H1 (cell line): ENCODE data around the gene SLC7A6OS. TPM values are rescaled to one million over a fixed set of nuclear protein-coding genes. Genes with fewer than 3 reads are reported as not detected.
"Not testable (repeated sequence)": the region's sequence is repeated elsewhere in the genome, so short reads cannot be mapped to it uniquely, and the experiment has no call there.

Source experiments
- CTCF ChIA-PET: fragments of 300-600 bp; sonication (Branson Sonifier 250); formaldehyde crosslinking; loops from one replicate; lab custom pipeline; 2021; ENCODE audit not compliant: partially characterized antibody; lab: Charles Lee
- POLR2A ChIA-PET: fragments of 300-600 bp; sonication (Branson Sonifier 250); formaldehyde crosslinking; loops from one replicate; lab custom pipeline; 2021; ENCODE audit warnings: inconsistent platforms; ENCODE audit not compliant: partially characterized antibody; lab: Charles Lee
- DNase-seq, 2 experiments: peaks; one replicate each; pipeline versions ENCODE4 v3.0.0 to v3.0.0-alpha.2; 2010 to 2022; ENCODE audit warnings: low spot score in 2 of 2, low read depth in 1 of 2, mixed read lengths in 1 of 2
- FAIRE-seq: peaks from 2 replicates; lab custom pipeline; 2011; peaks lifted over from hg19 to GRCh38; lab: Jason Lieb, UNC
- H2AFZ ChIP-seq: 2 replicates; pipeline ENCODE4 v1.8.1; 2012; ENCODE audit warnings: low read length, inconsistent platforms
- H2AK5ac ChIP-seq: 2 replicates; pipeline ENCODE4 v1.6.1; 2013; ENCODE audit warnings: low read depth, low read length
- H2BK120ac ChIP-seq: replicated peaks from 2 replicates; pipeline ENCODE3; 2013; ENCODE audit warnings: low read depth, low read length, inconsistent platforms
- H2BK12ac ChIP-seq: 2 replicates; pipeline ENCODE4 v1.6.1; 2013; ENCODE audit warnings: low read depth, low read length
- H2BK15ac ChIP-seq: 2 replicates; pipeline ENCODE4 v1.6.1; 2013; ENCODE audit warnings: low read length
- H2BK20ac ChIP-seq: 2 replicates; pipeline ENCODE4 v1.6.1; 2013; ENCODE audit warnings: low read length
- H2BK5ac ChIP-seq: 2 replicates; pipeline ENCODE4 v1.6.1; 2013; ENCODE audit warnings: low read depth, low read length
- H3K14ac ChIP-seq: 2 replicates; pipeline ENCODE4 v1.6.1; 2013; ENCODE audit warnings: inconsistent platforms; ENCODE audit not compliant: insufficient read length
- H3K18ac ChIP-seq: 2 replicates; pipeline ENCODE4 v1.6.1; 2013; ENCODE audit warnings: low read length; ENCODE audit errors: extremely low read depth
- H3K23ac ChIP-seq: 2 replicates; pipeline ENCODE4 v1.6.1; 2013; ENCODE audit warnings: inconsistent platforms; ENCODE audit not compliant: insufficient read length
- H3K23me2 ChIP-seq: 2 replicates; pipeline ENCODE4 v1.6.1; 2013; ENCODE audit warnings: low read depth, low read length
- H3K27ac ChIP-seq: 2 replicates; pipeline ENCODE4 v1.6.1; 2011; ENCODE audit warnings: low read depth, low read length, inconsistent platforms
- H3K27me3 ChIP-seq, 4 experiments: replicated peaks in 1 of 4; 1 replicate in 1 of 4; 2 replicates in 3 of 4; pipeline versions ENCODE4 v1.6.1 to v1.8.1; 2011 to 2013; ENCODE audit warnings: low read length in 3 of 4, mild to moderate bottlenecking in 3 of 4, inconsistent platforms in 2 of 4, mixed read lengths in 2 of 4, moderate library complexity in 1 of 4; ENCODE audit not compliant: control insufficient read depth in 3 of 4, insufficient read depth in 3 of 4; ENCODE audit errors: extremely low read depth in 1 of 4
- H3K36me3 ChIP-seq, 4 experiments: 2 replicates each; pipeline versions ENCODE4 v1.6.1 to v1.8.1; 2011 to 2013; ENCODE audit warnings: mild to moderate bottlenecking in 4 of 4, low read length in 3 of 4, moderate library complexity in 2 of 4, control low read depth in 1 of 4, inconsistent platforms in 1 of 4; ENCODE audit not compliant: insufficient read depth in 4 of 4, control insufficient read depth in 2 of 4
- H3K4ac ChIP-seq: replicated peaks from 2 replicates; pipeline ENCODE3; 2013; ENCODE audit warnings: low read length, low read depth, mixed read lengths, inconsistent platforms; ENCODE audit not compliant: insufficient read length
- H3K4me1 ChIP-seq, 4 experiments: replicated peaks in 1 of 4; 1 replicate in 1 of 4; 2 replicates in 3 of 4; pipeline versions ENCODE4 v1.6.1 to v1.8.1; 2011 to 2013; ENCODE audit warnings: low read length in 3 of 4, inconsistent platforms in 2 of 4, mixed read lengths in 1 of 4; ENCODE audit not compliant: insufficient read depth in 4 of 4, control insufficient read depth in 3 of 4
- H3K4me2 ChIP-seq, 2 experiments: 2 replicates each; pipeline versions ENCODE4 v1.6.1 to v1.8.1; 2011 to 2013; ENCODE audit warnings: low read depth in 2 of 2, low read length in 2 of 2, control low read depth in 1 of 2, inconsistent platforms in 1 of 2, mild to moderate bottlenecking in 1 of 2; ENCODE audit not compliant: insufficient read depth in 1 of 2
- H3K4me3 ChIP-seq, 4 experiments: fragments of 200-600, 300-600 bp in 1 of 4; sonication (generic), shearing (Covaris generic), sonication (Bioruptor Twin) in 1 of 4; 2 replicates each; pipeline versions ENCODE4 v1.5.1 to v1.8.1; 2011 to 2016; ENCODE audit warnings: low read length in 4 of 4, low read depth in 3 of 4, control low read depth in 2 of 4, inconsistent platforms in 2 of 4, mild to moderate bottlenecking in 2 of 4, mixed read lengths in 1 of 4, moderate library complexity in 1 of 4; ENCODE audit not compliant: insufficient read depth in 2 of 4; ENCODE audit errors: extremely low read depth in 1 of 4
- H3K56ac ChIP-seq: replicated peaks from 2 replicates; pipeline ENCODE3; 2013; ENCODE audit warnings: low read depth, mild to moderate bottlenecking, mixed read lengths, low read length, inconsistent platforms; ENCODE audit not compliant: insufficient read length
- H3K79me1 ChIP-seq: 2 replicates; pipeline ENCODE4 v1.6.1; 2013; ENCODE audit warnings: low read depth, low read length, control low read depth
- H3K79me2 ChIP-seq, 2 experiments: 2 replicates each; pipeline versions ENCODE4 v1.6.1 to v1.8.1; 2012 to 2013; ENCODE audit warnings: low read length in 2 of 2, mild to moderate bottlenecking in 2 of 2, inconsistent platforms in 1 of 2; ENCODE audit not compliant: insufficient read depth in 2 of 2, control insufficient read depth in 1 of 2
- H3K9ac ChIP-seq, 4 experiments: replicated peaks in 1 of 4; 1 replicate in 1 of 4; 2 replicates in 3 of 4; pipeline versions ENCODE4 v1.6.1 to v1.8.1; 2011 to 2013; ENCODE audit warnings: low read depth in 3 of 4, low read length in 3 of 4, control low read depth in 2 of 4, mild to moderate bottlenecking in 2 of 4, moderate library complexity in 2 of 4, inconsistent platforms in 1 of 4; ENCODE audit errors: extremely low read depth in 1 of 4
- H3K9me3 ChIP-seq, 2 experiments: 2 replicates each; pipeline versions ENCODE4 v1.6.1 to v1.8.1; 2012 to 2013; ENCODE audit warnings: mild to moderate bottlenecking in 2 of 2, moderate library complexity in 2 of 2, control low read depth in 1 of 2, inconsistent platforms in 1 of 2, low read depth in 1 of 2, low read length in 1 of 2, mixed read lengths in 1 of 2; ENCODE audit not compliant: insufficient read depth in 2 of 2
- H4K20me1 ChIP-seq, 2 experiments: replicated peaks in 1 of 2; 2 replicates each; pipeline versions ENCODE3 to v1.8.1; 2011 to 2013; ENCODE audit warnings: inconsistent platforms in 2 of 2, low read length in 2 of 2, mild to moderate bottlenecking in 1 of 2; ENCODE audit not compliant: insufficient read depth in 2 of 2, control insufficient read depth in 1 of 2
- H4K5ac ChIP-seq: 2 replicates; pipeline ENCODE4 v1.6.1; 2013; ENCODE audit warnings: low read length, low read depth, mixed read lengths, inconsistent platforms; ENCODE audit not compliant: insufficient read length
- H4K8ac ChIP-seq: 2 replicates; pipeline ENCODE4 v1.8.0; 2013; ENCODE audit warnings: mild to moderate bottlenecking, moderate library complexity, low read length, inconsistent platforms; ENCODE audit not compliant: insufficient read depth; ENCODE audit errors: extremely low read depth
- H4K91ac ChIP-seq: replicated peaks from 2 replicates; pipeline ENCODE3; 2013; ENCODE audit warnings: low read length, mixed read lengths, inconsistent platforms; ENCODE audit not compliant: insufficient read length
- CTBP2 ChIP-seq: IDR thresholded peaks from 2 replicates; pipeline ENCODE4 v1.7.0; 2011; ENCODE audit warnings: borderline replicate concordance, mild to moderate bottlenecking, moderate library complexity, mixed read lengths, low read length; ENCODE audit not compliant: insufficient read depth, insufficient read length
- JUND ChIP-seq: IDR thresholded peaks from 2 replicates; pipeline ENCODE4 v1.6.1; 2011; ENCODE audit warnings: mild to moderate bottlenecking, improper control_type of control experiment, low read length
- RFX5 ChIP-seq: IDR thresholded peaks from 2 replicates; pipeline ENCODE4 v1.6.1; 2011; ENCODE audit warnings: low read depth, low read length, improper control_type of control experiment, borderline replicate concordance
- SP1 ChIP-seq: IDR thresholded peaks from 2 replicates; pipeline ENCODE4 v1.6.1; 2011; ENCODE audit warnings: low read depth, low read length
- WGBS, 2 experiments: shearing (Covaris generic) in 1 of 2; methylation state at CpG; one replicate each; pipeline versions ENCODE4 v1.1.6 to v1.1.7; 2013 to 2015; ENCODE audit warnings: low lambda C conversion rate in 2 of 2, mixed read lengths in 2 of 2, inconsistent platforms in 1 of 2, low coverage in 1 of 2, missing lambda C conversion rate in 1 of 2; ENCODE audit not compliant: insufficient replicate concordance in 2 of 2, insufficient coverage in 1 of 2, insufficient read length in 1 of 2; ENCODE audit errors: extremely low coverage in 1 of 2, missing lambda C conversion rate in 1 of 2; 5-methylcytosine and 5-hydroxymethylcytosine counted together
- polyA plus RNA-seq, 7 experiments: library from polyadenylated mRNA; depleted of rRNA in 3 of 7; stranded (reverse) in 5 of 7; unstranded in 2 of 7; fragments of >200 nt in 5 of 7; fragments of 200-250 nt in 2 of 7; gene quantifications; 1 replicate in 5 of 7; 2 replicates in 1 of 7; 4 replicates in 1 of 7; pipeline versions ENCODE4 v1.2.1 to v1.2.3, GENCODE V29; 2011 to 2013; ENCODE audit warnings: missing spikeins in 2 of 7, mixed read lengths in 2 of 7
- total RNA-seq: library from RNA; stranded (reverse); fragmentation: NEBNext Ultra II Directional; extraction: Animal tissue kit (Norgen Biotek cat#: 25700); gene quantifications from 2 replicates; pipeline ENCODE4 v1.2.1, GENCODE V29; 2021

Gene SLC7A6OS
- total and polyA plus RNA-seq, 2 of the 8 experiments (the other 6 are each of a cell fraction or from before 2014, with no cell fraction given), result 7.3 to 21.3 TPM

DNA sequence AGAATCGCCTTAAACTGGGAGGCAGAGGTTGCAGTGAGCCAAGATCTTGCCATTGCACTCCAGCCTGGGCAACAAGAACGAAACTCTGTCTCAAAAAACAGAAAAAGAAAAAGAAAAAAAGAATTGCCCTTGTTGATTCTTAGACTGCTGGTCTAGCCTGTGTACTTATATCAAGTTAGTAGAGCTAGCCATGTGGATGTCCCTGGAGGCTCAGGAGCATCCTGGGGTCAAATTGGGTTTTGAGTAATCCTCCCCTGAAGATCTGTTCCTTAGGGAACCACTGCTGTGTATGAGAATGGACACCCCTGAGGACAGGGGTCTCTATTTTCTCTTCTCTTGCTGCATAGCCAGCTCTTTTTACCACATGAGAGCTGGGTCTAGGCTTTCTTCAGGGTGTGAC lies 21.5 kb downstream of the SLC7A6OS start (continued):
- TF ChIP-seq RFX5, result no peak
- no peak for TF ChIP-seq SP1
- TF ChIP-seq JUND, result no peak
- TF ChIP-seq CTBP2, result no peak

DNA sequence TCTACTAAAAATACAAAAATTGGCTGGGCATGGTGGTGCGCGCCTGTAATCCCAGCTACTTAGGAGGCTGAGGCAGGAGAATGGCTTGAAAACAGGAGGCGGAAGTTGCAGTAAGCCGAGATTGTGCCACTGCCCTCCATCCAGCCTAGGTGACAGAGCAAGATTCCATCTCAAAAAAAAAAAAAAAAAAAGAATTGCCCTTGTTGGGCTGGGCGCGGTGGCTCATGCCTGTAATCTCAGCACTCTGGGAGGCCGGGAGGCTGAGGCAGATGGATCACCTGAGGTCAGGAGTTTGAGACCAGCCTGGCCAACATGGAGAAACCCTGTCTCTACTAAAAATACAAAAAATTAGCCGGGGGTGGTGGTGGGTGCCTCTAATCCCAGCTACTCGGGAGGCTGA lies 21.9 kb downstream of the SLC7A6OS start:
- H2AK5ac ChIP-seq, H3K4me1 ChIP-seq, DNase-seq, H3K14ac ChIP-seq, H4K91ac ChIP-seq, H3K4me2 ChIP-seq, H2BK5ac ChIP-seq, H2BK120ac ChIP-seq, H3K23me2 ChIP-seq, H2AFZ ChIP-seq, H2BK15ac ChIP-seq, H3K79me1 ChIP-seq, H4K20me1 ChIP-seq, H3K4ac ChIP-seq, H3K4me3 ChIP-seq, H3K56ac ChIP-seq, H3K9ac ChIP-seq, H4K5ac ChIP-seq, H3K27ac ChIP-seq, H3K18ac ChIP-seq, H3K27me3 ChIP-seq, H3K9me3 ChIP-seq, H2BK12ac ChIP-seq, H2BK20ac ChIP-seq, H3K23ac ChIP-seq, H4K8ac ChIP-seq, FAIRE-seq, H3K79me2 ChIP-seq: not testable (repeated sequence)
- CTCF ChIA-PET, result interaction anchor here (1.0 to 20.4 kb wide), 5 partner anchors 11 to 40 kb away, joined by 3 to 233 read pairs (median 4); partner anchors contain the start of gene SLC7A6
- H3K36me3 ChIP-seq, result peaks cover 0 to 15% (median 6%) of the 10 kb centered on the region in 4 experiments; a peak in 5 of 8 replicates
- POLR2A ChIA-PET, result interaction anchor here (1.3 to 4.4 kb wide), 4 partner anchors 10 to 20 kb away, joined by 3 to 13 read pairs (median 7); no protein-coding TSS in a partner anchor
- 75% methylated on average over 4 of the region's 9 CpGs; no CpG with 5 or more reads in 1 of the 2 experiments for whole genome bisulfite sequencing, 2 experiments
